Measurements from ENCODE around the gene RBM42.

The RBM42 gene

DNA sequence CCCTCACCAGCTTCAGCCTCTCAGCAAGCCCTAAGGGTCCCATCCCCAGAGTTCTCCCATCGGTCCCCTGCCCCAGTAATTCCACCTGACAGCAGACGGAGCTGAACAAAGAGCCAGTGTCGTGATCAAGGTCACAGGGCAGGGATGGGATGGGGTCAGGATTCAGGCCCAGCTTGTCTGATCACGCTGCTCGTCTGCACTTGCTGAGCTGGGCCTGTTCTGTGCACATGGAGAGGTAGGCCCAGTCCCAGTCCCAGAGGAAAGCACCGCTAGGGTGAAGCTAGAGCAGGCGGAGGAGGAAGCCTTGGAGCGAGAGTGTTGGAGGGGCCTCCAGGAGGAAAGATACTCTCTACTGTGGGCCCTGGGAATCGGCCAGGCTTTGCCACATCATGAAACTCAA lies 7.1 kb upstream of the RBM42 start:
- no peak for DNase-seq (ENCODE audit: low read depth, low spot score)

DNA sequence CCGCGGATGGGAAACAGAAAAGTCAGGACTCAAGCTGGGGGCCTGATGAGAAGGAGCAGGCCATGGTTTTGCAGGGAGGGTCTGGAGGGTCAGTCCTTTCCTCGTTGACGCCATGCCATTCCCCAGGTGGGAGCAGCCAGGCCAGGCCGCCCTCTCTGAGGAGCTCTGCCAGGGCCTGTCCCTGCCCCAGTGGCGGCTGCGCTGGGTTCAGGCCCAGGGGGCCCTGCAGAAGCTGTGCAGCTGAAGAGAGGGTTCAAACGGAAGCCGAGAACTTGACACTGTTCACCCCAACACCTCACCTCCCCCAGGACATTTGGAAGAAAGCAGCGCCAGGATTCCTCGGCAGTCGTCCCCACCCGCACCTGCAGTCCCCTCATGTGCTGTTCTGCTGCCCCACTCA lies 6.1 kb upstream of the RBM42 start:
- no peak for DNase-seq (ENCODE audit: low read depth, low spot score)

GRCh38 chr19:35623327-35624010 lies 5.4 kb upstream of the RBM42 start:
- no peak for DNase-seq (ENCODE audit: low read depth, low spot score)

DNA sequence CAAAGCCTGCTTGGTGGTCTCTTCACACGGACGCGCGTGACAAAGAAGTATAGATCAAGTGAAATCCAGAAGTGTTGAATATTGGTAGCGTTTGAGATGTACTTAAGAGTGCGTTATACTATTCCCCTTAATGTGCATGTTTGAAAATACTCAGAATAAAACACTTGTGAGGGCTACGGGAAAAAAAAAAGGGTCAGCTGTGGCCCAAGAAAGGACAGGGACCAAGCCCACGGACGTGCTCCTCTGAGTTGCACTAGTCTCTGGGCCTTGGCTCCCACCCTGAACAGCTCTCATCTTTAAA lies 622 bp upstream of the RBM42 start:
- no peak for DNase-seq (ENCODE audit: low read depth, low spot score)

DNA sequence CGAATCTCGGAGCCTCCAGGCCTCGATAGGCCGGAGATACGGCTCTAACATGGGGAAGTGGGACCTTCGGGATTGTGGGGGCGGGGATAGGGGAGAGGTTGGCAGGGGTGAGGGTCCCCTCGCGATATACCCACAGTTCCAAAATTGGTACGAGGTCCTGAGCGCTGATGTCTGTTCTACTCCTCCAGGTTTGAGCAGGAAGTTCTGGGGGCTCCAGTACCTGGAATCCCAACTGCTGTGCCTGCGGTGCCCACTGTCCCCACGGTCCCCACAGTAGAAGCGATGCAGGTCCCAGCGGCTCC lies 447 bp downstream of the RBM42 start:
- DNase-seq (ENCODE audit: low read depth, low spot score) = no peak

DNA sequence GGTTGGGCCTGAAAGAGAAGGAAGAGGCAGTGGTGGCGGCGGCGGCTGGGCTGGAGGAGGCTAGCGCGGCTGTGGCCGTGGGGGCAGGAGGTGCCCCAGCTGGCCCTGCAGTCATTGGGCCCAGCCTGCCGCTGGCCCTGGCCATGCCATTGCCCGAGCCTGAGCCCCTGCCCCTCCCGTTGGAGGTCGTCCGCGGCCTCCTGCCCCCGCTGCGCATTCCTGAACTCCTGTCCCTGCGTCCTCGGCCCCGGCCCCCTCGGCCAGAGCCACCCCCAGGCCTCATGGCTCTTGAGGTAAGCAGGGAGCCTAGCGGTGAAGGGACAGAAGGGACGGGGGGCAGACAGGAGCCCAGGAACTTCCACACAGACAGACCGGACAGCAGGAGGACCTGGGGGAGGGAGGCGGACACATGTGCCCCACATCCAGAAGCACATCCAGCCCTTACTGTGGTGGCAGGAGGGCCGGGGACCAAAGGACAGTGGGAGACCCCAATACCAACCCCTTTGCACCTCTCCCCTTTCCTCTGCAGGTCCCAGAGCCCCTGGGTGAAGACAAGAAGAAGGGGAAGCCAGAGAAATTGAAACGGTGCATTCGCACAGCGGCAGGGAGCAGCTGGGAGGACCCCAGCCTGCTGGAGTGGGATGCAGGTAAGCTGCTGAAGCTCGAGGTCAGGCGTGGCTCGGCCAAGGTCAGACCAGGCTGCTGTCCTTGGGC lies 5.0 kb downstream of the RBM42 start:
- no peak for DNase-seq (ENCODE audit: low read depth, low spot score)

DNA sequence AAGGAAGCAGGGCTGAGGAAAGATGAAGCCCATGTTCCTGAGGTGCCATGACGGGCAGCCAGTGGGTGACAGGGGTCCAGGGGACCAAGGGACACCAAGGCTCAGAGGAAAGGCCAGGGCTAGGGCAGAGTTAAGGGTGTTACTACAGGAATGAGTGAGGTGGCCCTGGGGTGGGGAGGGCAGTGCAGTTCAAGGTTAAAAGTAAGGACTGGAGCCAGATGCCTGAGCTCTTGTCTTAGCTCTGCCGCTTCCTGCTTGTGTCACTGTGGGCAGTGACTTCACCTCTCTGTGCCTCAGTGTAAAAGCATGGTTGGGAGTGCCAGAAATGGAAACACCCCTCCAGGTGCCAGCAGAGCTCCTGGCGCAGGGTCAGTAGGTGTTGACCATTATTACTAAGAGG lies 7.8 kb downstream of the RBM42 start:
- DNase-seq (ENCODE audit: low read depth, low spot score) = no peak

DNA sequence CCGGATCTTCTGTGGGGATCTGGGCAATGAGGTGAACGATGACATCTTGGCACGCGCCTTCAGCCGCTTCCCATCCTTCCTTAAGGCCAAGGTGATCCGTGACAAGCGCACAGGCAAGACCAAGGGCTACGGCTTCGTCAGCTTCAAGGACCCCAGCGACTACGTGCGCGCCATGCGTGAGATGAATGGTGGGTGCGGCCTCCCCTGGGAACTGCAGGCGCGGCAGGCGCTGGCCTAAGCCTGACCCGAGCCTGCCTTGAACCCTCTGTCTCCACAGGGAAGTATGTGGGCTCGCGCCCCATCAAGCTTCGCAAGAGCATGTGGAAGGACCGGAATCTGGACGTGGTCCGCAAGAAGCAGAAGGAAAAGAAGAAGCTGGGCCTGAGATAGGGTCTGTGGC lies 8.3 kb downstream of the RBM42 start:
- no peak for DNase-seq (ENCODE audit: low read depth, low spot score)

- DNase-seq (ENCODE audit: low read depth, low spot score) = no peak
Observed at GRCh38 chr19:35639321-35639639, 10.4 kb downstream of the RBM42 start.

- no peak for DNase-seq (ENCODE audit: low read depth, low spot score)
Observed at GRCh38 chr19:35639863-35640262, 11.0 kb downstream of the RBM42 start.

DNA sequence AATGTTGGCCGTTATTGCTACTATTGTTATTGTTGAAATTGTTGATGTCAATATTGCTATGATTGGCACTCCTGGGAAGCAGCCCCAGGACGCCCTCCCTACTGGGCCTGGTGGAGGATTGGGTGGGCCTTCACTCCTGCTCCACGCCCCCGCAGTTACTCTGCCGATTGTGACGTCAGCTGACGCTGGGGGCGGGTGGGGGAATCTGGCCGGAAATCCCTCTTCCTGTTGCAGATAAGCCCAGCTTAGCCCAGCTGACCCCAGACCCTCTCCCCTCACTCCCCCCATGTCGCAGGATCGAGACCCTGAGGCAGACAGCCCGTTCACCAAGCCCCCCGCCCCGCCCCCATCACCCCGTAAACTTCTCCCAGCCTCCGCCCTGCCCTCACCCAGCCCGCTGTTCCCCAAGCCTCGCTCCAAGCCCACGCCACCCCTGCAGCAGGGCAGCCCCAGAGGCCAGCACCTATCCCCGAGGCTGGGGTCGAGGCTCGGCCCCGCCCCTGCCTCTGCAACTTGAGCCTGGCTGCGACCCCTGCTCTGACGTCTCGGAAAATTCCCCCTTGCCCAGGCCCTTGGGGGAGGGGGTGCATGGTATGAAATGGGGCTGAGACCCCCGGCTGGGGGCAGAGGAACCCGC lies 12.8 kb downstream of the RBM42 start, which contains the start of gene ETV2:
ETV2 (plus strand) TSS at position 231 of the 637 bp plus-strand sequence. CDS start 716 bp downstream, outside the sequence.
- no peak for DNase-seq (ENCODE audit: low read depth, low spot score)

DNA sequence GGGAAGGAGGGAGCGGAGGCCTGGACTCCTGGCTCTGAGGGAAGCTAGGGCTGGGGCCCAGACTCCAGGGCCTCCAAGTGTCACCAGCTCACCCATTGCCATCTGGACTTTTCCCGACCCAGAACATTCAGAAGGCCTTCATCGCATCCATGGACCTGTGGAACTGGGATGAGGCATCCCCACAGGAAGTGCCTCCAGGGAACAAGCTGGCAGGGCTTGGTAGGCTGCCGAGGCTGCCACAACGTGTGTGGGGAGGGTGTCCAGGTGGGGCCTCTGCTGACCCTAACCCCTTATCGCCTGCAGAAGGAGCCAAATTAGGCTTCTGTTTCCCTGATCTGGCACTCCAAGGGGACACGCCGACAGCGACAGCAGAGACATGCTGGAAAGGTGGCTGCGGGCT lies 13.5 kb downstream of the RBM42 start:
- DNase-seq (ENCODE audit: low read depth, low spot score) = no peak

DNA sequence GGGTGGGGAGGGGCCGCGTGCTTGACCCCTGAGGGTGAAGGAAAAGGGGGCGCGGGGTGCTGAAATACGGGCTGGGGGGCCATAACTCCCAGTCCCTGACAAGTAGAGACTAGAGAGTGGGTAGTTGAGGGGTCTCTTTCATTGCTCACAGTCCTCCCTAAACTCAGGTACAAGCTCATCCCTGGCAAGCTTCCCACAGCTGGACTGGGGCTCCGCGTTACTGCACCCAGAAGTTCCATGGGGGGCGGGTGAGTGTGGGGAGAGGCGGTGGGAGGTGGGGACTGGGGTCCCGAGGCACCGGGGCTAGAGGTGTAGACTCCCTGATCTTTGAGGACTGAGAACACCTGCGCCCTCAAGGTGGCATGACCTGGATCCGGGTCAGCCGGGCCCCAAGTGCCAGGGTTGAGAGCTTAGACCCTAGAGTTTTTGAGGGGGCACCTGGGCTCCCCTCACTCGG lies 14.0 kb downstream of the RBM42 start:
- DNase-seq (ENCODE audit: low read depth, low spot score) = no peak

DNA sequence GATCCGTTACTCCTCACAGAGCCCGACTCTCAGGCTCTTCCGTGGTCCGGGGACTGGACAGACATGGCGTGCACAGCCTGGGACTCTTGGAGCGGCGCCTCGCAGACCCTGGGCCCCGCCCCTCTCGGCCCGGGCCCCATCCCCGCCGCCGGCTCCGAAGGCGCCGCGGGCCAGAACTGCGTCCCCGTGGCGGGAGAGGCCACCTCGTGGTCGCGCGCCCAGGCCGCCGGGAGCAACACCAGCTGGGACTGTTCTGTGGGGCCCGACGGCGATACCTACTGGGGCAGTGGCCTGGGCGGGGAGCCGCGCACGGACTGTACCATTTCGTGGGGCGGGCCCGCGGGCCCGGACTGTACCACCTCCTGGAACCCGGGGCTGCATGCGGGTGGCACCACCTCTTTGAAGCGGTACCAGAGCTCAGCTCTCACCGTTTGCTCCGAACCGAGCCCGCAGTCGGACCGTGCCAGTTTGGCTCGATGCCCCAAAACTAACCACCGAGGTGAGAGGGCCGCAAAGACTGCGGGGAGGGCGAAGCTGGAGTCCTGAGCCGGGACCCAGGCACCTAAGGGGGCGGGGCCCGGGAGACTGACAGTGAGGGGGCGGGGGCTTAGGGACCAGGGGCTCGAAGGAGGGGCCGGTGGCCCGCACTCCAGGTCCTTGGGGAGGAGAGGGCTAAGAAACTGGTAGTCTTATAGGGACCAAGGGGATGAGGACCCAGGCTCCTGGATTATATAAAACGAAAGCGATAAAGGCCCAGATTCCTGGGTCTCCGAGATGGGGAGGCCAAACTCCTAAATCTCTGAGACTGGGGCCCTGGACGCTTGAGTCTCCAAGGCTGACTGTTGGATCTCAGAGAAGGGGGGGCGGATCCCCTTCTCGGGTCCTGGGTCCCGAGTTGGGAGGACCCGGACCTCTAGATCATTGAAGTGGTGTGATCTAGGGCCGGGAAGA lies 14.7 kb downstream of the RBM42 start:
- peak; percentile 62 for DNase-seq (ENCODE audit: low read depth, low spot score)

DNA sequence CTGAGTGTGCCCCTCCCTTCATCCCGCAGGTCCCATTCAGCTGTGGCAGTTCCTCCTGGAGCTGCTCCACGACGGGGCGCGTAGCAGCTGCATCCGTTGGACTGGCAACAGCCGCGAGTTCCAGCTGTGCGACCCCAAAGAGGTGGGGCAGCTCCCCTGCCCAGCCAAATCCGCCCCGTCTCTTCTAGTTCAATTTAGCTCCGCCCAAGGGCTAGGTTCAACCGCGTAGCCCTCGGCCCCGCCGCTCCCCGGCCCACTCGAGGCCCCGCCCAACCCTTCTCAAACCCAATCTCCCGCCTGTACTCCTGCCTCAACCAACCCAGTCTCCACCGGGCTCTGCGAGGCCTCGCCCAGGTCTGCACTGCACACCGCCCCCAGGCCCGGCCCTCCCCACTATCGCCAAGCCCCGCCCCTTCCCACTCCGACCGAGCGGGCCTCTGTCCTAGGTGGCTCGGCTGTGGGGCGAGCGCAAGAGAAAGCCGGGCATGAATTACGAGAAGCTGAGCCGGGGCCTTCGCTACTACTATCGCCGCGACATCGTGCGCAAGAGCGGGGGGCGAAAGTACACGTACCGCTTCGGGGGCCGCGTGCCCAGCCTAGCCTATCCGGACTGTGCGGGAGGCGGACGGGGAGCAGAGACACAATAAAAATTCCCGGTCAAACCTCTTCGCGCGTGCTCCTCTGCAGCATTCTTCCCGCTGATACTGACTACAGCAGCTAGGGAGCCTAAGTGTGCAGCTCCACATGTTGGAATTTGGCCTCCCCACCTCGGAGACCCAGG lies 15.6 kb downstream of the RBM42 start:
- peak; percentile 88 for DNase-seq (ENCODE audit: low read depth, low spot score)

- peak; percentile 49 for DNase-seq (ENCODE audit: low read depth, low spot score)
Observed at GRCh38 chr19:35644987-35645679, 16.3 kb downstream of the RBM42 start.

DNA sequence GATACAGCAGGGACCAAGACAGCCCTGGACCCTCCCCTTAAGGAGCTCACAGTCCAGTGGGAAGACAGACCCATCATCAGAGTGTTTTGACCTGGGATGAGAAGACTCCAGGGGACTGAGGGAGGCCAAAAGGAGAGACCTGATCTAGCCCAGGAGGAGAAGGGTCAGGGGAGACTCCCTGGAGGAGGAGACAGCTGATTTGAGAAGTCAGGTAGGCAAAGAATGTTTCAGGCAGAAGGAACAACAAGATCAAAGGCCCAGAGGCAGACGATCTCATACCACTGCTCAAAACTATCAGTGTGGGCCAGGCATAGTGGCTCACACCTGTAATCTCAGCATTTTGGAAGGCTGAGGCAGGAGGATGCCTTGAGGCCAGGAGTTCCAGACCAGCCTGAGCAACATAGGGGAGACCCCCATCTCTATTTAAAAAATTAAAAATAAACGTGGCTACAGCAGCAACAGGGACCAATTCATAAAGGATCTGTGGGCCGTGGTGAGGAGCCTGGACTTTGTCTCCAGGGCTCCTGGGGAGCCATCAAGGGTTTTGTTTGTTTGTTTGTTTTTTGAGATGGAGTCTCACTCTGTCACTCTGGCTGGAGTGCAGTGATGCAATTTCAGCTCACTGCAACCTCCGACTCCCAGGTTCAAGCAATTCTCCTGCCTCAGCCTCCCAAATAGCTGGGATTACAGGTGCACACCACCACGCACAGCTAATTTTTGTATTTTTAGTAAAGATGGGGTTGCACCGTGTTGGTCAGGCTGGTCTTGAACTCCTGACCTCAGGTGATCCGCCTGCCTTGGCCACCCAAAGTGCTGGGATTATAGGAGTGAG lies 17.1 kb downstream of the RBM42 start:
- DNase-seq (ENCODE audit: low read depth, low spot score) = no peak

DNA sequence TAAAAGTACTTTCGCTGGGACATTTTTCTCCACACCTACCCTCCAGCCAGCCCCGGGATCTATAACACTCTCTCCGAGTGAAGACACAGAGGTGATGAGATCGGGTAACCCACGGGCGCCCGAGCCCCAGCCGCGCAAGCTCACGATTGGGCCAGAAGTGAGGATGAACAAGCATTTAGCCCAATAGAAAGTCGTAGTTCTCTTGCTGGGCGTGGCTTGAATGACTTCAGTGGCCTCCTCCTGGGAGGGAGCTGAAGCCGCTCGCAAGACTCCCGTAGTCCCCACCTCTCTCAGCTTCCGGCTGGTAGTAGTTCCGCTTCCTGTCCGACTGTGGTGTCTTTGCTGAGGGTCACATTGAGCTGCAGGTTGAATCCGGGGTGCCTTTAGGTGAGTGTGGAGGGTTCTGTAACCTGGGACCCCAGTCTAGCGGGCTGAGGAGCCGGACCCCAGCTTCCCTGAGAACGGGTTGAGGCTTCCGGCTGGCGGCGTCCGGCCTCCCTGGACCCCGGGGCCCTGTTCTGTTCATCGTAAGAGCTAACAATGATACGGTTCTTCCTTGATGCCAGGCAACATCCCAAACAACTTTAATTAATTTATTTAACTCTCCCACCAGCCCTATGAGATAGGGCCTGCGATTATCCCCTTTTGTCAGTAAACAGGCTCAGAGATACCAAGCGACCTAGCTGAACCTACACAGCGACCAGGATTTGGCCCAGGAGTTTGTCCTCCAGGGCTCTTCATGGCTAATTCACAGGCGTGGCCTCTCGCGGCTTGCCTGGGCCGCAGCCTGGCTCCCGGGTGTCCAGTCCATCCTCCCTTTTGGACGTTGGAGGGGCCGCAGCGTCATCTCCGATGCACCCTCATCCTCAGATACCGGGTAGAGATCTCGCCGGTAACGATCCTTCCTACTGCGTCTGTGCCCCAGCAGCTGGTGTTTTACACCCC lies 19.5 kb downstream of the RBM42 start, which contains the start of gene COX6B1:
COX6B1 (plus strand) TSS at position 307 of the 945 bp plus-strand sequence. CDS start 2,921 bp downstream, outside the sequence.
- peak; percentile 89 for DNase-seq (ENCODE audit: low read depth, low spot score)

DNA sequence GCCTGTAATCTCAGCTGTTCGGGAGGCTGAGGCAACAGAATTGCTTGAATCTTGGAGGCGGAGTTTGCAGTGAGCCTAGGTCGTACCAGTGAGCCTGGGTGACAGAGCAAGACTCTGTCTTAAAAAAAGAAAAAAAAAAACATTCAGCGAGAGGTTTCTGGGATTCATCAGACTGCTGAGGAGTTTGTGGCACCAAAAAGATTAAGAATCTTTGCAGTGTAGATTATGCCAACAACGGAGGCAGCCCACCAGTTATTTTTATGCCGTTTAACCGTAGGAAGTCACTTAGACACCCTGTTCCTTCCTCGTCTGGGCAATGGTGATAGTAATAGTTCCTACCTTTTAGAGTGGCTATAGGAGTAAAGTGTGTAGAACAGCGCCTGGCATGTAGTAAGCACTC lies 21.7 kb downstream of the RBM42 start:
- DNase-seq (ENCODE audit: low read depth, low spot score) = no peak

Measured in activated CD4-positive, CD25-positive, alpha-beta regulatory T cell treated with anti-CD3 and anti-CD28 coated beads, Interleukin-2, amount 50 U/mL, for 16 hours (primary cell).